ENCODE results near the gene KCNC3.
A peak's percentile ranks its signal among the peaks of the same experiment; 100 is the strongest.

The KCNC3 gene

GRCh38 chr19:50326101-50326664, 3.0 kb downstream of the KCNC3 start:
- DNase-seq, result no peak

DNA sequence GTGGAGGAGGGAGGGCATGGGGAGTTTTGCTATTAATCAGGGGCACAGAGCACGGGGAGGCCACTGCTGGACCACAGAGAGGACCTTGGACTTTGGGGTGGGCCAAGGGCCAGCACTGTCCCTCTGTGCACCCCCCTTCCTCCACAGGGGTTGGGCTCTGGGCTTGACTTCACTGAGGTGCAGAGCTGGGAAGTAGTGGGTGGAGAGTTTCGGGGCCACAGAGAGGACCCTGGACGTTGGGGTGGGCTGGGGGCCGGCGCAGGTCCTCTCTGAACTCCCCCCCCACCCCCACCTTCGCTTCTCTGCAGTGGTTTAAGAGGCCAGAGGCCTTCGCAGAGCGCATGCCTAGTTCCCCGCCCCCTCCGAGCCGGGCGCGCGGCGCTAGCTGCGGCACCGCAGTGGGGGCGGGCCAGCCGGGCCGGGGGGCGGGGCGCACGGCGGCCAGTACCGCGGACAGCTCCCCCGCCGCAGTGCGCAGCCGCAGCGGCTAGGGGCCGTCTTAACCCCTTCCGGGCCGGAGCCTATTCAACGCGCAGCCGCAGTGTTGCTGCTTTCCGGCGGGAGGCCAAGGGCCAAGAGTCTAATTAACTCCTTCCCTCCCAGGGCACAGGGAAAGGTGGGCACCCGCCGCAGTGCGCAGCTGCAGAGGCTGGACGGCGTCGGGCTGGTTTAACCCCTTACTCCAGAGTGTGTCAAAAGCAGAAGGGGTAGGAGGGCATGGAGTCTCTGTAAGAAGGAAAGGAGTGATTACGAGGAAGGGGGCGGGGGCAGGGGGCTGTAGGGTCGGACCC, 3.7 kb downstream of the KCNC3 start:
- peak; percentile 94 for DNase-seq

GRCh38 chr19:50324331-50324730, 4.8 kb downstream of the KCNC3 start:
- no peak for DNase-seq

GRCh38 chr19:50323782-50324133, 5.4 kb downstream of the KCNC3 start:
- DNase-seq, result no peak

DNA sequence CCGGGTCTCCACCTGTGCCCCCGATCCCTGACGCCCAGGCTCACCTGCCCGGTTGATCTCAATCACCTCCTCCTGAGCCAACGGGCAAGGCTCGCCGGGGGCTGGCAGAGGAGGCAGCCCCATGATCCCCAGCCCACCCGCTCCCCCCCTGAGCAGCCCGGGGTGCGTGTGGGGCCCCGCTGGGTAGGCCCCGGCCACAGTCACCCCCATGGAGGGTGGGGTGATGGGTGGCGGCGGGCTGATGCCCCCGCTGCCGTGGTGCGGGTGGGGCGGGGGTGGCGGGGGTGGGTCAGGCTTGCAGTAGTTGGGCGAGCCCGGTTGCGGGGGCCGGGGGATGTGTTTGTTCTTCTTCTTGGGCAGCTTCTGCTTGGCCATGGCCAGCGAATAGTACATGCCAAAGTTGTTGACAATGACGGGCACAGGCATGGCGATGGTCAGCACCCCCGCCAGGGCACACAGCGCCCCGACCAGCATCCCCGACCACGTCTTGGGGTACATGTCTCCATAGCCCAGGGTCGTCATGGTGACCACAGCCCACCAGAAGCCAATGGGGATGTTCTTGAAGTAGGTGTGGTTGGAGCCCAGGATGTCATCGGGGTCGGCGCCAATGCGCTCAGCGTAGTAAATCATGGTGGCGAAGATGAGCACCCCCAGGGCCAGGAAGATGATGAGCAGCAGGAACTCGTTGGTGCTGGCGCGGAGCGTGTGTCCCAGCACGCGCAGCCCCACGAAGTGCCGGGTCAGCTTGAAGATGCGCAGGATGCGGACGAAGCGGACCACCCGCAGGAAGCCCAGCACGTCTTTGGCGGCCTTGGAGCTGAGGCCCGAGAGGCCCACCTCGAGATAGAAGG, 6.0 kb downstream of the KCNC3 start:
- DNase-seq, result no peak

DNA sequence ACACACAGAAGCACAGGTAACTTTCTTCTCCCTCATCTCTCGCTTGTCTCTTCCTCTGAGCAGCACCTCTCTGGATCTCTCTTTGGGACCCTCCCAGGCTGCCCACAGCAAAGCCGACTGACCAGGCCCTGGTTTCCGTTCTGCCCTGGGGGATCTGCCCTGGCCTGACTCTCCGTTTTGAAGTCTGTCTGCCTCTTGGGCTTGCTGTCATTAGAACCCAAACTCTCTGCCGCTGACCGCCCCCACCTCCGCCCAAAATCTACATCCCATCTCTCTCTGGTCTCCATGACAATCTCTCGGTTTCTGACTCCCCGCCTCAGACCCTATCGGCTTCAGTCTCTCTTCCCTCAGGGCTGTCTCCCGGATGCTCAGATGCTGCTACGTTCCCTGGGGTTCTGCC, 6.9 kb downstream of the KCNC3 start:
- no peak for DNase-seq

GRCh38 chr19:50321831-50322230, 7.3 kb downstream of the KCNC3 start:
- DNase-seq, result no peak

- DNase-seq, result no peak
Observed at GRCh38 chr19:50320596-50320995, 8.6 kb downstream of the KCNC3 start.

DNA sequence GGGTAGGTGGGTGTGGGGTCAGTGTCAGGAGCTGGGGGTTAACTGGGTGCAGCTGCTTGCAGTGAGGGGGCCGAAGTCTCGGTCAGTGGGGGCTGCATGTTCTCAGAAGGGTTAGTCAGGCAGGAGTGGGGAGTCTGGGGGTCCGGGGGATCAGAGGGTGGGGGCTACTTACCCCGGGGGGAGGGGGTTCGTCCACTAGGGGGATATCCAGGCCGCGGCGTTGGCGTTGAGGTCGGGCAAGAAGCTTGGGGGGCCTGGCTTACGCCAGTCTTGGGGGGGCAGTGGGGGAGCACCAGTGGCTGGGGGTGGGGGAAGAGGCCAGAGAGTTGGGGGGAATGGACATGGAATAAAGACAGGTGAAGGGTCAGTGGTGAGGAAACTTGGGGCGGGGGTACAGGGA, 9.1 kb downstream of the KCNC3 start:
- no peak for DNase-seq

- DNase-seq, result no peak
Observed at GRCh38 chr19:50319156-50319555, 10.0 kb downstream of the KCNC3 start.

- DNase-seq, result no peak
Observed at GRCh38 chr19:50318438-50318837, 10.7 kb downstream of the KCNC3 start.

DNA sequence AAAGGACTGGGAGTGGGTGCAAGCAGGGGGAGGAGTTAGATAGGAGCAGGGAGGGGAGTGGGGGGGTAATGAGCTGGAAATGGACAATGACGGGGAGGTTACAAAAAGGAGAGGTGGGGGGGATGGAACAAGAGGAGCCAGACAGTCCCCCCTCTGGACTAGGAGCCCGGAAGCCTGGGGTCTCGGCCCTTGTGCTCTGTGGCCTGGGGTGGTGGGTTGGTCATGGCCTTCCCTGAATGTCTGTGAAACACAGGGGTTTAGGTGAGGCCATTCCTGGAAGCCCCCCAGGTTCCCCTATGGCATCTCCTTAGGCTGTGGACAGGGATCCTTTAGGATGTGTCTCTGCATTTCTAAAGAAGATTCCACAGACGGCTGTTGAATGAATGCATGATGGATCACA, 12.1 kb downstream of the KCNC3 start:
- no peak for DNase-seq

GRCh38 chr19:50315773-50316448, 13.3 kb downstream of the KCNC3 start:
- DNase-seq, result peak; percentile 66

GRCh38 chr19:50314724-50315708, 14.2 kb downstream of the KCNC3 start:
- peak; percentile 44 for DNase-seq

DNA sequence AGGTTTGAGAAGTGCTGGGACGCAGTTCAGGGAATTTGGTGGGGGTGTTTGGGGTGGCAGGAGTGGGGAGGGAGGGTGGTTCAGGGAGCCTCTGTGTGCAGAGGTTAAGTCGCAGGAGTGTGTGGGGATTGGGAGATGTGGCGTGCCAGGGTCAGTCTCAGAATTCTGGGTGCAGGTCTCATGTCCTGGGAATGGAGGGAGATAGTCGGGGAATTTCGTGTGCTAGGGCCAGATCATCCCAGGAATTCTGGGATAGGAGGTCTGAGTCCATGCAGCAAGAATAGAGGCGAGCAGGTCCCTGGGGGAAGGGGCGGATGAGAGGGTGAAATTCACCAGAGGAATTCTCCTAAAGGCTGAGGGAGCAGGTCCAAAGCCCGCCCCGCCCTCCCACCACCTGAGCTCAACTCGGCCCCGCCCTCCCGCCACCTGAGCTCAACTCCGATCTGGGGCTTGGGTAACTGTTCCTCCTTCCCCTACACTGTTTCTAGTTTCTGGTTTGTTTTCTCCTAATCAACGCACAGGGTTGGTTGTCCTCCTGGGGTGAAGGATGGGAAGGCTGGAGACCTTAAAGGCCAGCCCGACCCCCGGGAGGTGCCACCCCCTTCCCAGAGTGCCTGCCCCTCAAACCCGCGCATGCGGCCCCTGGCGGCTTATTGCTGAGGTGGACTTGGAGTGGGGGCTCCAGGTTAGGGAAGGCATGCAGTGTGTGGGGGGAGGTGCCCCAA, 15.2 kb downstream of the KCNC3 start:
- peak; percentile 35 for DNase-seq

GRCh38 chr19:50312967-50313811, 16.0 kb downstream of the KCNC3 start:
- DNase-seq, result no peak

DNA sequence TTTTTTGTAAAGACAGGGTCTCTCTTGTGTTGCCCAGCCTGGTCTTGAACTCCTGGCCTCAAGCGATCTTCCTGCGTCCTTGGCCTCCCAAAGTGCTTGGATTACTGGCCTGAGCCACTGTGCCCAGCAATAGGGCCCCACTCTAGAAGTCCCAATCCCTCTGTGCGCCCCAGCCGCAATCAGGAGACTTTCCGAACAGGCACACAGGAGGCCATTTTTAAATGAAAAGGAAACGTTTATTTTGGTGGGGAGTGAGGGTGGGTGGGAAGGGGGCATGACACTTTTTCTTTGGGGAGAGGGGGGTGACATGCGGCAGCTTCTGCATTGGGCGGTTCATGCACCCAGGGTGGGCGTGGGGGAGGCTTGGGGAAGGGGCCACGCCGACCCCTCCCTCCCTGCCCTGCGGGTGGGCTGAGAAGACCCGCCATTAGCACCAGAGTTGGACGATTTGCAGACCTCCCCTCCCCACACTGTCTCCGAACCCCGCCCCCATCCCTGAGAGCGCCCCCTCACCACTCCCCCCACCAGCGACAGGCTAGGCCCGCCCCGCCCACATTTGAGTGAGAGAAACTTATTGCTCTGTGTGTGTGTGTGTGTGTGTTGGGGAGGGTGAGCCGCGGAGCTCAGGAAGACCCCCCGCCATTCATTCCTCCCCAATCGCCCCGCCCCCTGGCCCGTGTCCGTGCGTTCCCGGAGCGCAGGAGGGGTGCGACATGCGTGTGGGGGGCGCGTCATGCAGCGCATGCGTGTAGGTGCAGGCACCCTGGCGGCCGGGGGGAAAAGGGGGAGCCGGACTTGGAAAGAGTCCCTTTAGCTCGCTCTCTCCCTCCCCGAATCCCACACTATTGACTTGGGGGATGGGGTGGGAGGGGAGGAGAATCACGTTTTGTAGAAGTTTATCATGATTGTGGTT, 17.2 kb downstream of the KCNC3 start:
- DNase-seq, result peak; percentile 55

- DNase-seq, result no peak
Observed at GRCh38 chr19:50310759-50311465, 18.3 kb downstream of the KCNC3 start.
